Stimulated activated CD4-positive, alpha-beta T cell treated with anti-CD3 and anti-CD28 coated beads, Interleukin-12 subunit alpha, Interleukin-12 subunit beta, amount 100 ng/mL, for 4 hours (primary cell): ENCODE results near the gene CREBZF.
"Not testable (repeated sequence)": the region's sequence is repeated elsewhere in the genome, so short reads cannot be mapped to it uniquely, and the experiment has no call there.

Experiments used
- DNase-seq: peaks from one replicate; pipeline ENCODE4 v3.0.0-alpha.2; 2020

The CREBZF gene

DNA sequence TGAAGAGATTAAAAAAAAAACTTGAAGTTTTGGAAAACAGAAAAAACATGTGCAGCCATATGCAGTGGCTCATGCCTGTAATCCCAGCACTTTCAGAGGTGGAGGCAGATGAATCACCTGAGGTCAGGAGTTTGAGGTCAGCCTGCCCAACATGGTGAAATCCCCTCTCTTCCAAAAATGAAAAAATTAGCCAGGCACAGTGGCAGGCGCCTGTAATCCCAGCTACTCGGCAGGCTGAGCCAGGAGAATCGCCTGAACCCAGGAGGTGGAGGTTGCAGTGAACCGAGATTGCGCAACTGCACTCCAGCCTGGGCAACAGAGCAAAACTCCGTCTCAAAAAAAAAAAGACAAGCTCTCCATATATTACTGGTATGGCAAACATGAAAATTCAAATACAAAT lies 45.4 kb downstream of the CREBZF start:
- no peak for DNase-seq

DNA sequence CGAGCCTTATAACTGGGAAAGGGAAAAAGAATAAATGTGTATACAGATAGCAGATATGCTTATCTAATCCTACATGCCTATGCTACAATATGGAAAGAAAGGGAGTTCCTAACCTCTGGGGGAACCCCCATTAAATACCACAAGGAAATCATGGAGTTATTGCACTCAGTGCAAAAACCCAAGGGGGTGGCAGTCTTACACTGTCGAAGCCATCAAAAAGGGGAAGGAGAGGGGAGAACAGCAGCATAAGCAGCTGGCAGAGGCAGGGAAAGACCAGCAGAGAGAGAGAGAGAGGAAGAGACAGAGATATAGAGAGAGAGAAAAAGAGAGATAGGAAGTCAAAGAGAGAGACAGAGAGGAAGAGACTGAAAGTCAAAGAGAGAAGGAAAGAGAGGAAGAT lies 53.3 kb downstream of the CREBZF start:
- not testable (repeated sequence) for DNase-seq
